ENCODE data around the gene XK. TPM values are rescaled to one million over a fixed set of nuclear protein-coding genes. Genes with fewer than 3 reads are reported as not detected.

Gene XK
- total RNA-seq, 1 donor from 2014 or later = 0.25 TPM

GRCh38 chrX:37755025-37755424 is 69.4 kb downstream of the XK start:
- Mint-ChIP-seq H3K27me3 (ENCODE audit: low read depth, unreplicated experiment) (no peaks in the 10 kb centered on the region), H3K4me1 (ENCODE audit: low read depth, unreplicated experiment) (no peaks in the 10 kb centered on the region), H3K9me3 (ENCODE audit: unreplicated experiment) (no peaks in the 10 kb centered on the region), H3K36me3 (ENCODE audit: low read depth, unreplicated experiment) (no peaks in the 10 kb centered on the region), H3K27ac (ENCODE audit: unreplicated experiment) (no peak overlapping the region), H3K4me3 (ENCODE audit: unreplicated experiment) (no peak overlapping the region)
- FAIRE-seq = no peak
- no peak for DNase-seq (ENCODE audit: low read depth)
- no peaks in the 10 kb centered on the region for H3K79me2 ChIP-seq (ENCODE audit: insufficient read depth, low read length)
- H2AFZ ChIP-seq (ENCODE audit: low read depth, low read length) = no peak overlapping the region
- no peak overlapping the region for H3K9ac ChIP-seq (ENCODE audit: low read length)
- no peaks in the 10 kb centered on the region for H3K9me3 ChIP-seq (ENCODE audit: insufficient read depth, low read depth, low read length)
- H3K4me1 ChIP-seq (ENCODE audit: insufficient read depth, low read length) = no peaks in the 10 kb centered on the region
- H3K4me3 ChIP-seq (ENCODE audit: insufficient read depth, low read depth, low read length) = no peak overlapping the region
- no peaks in the 10 kb centered on the region for H3K36me3 ChIP-seq (ENCODE audit: insufficient read depth, low read length)
- H4K20me1 ChIP-seq (ENCODE audit: insufficient read depth, low read length) = no peaks in the 10 kb centered on the region
- H3K4me2 ChIP-seq (ENCODE audit: low read length) = no peak overlapping the region
- no peak for TF ChIP-seq CTCF (IDR thresholded peaks at IDR 0.05; ENCODE audit: insufficient read depth, low read depth, low read length)
- no peak for TF ChIP-seq EZH2 (IDR thresholded peaks at IDR 0.05; ENCODE audit: insufficient read depth, low read length)
- no peaks in the 10 kb centered on the region for H3K27me3 ChIP-seq (ENCODE audit: insufficient read depth, low read length)
- no peak overlapping the region for H3K27ac ChIP-seq (ENCODE audit: low read depth, low read length)

GRCh38 chrX:37757082-37757481 is 71.5 kb downstream of the XK start:
- Mint-ChIP-seq H3K27me3 (ENCODE audit: low read depth, unreplicated experiment) (no peaks in the 10 kb centered on the region), H3K9me3 (ENCODE audit: unreplicated experiment) (no peaks in the 10 kb centered on the region), H3K27ac (ENCODE audit: unreplicated experiment) (no peak overlapping the region), H3K4me3 (ENCODE audit: unreplicated experiment) (no peak overlapping the region), H3K4me1 (ENCODE audit: low read depth, unreplicated experiment) (no peaks in the 10 kb centered on the region), H3K36me3 (ENCODE audit: low read depth, unreplicated experiment) (no peaks in the 10 kb centered on the region)
- no peak for FAIRE-seq
- Histone ChIP-seq H3K4me1 (ENCODE audit: insufficient read depth, low read length) (no peaks in the 10 kb centered on the region), H3K27me3 (ENCODE audit: insufficient read depth, low read length) (no peaks in the 10 kb centered on the region), H3K4me2 (ENCODE audit: low read length) (no peak overlapping the region), H3K4me3 (ENCODE audit: insufficient read depth, low read depth, low read length) (no peak overlapping the region), H3K9me3 (ENCODE audit: insufficient read depth, low read depth, low read length) (no peaks in the 10 kb centered on the region), H3K79me2 (ENCODE audit: insufficient read depth, low read length) (no peaks in the 10 kb centered on the region), H4K20me1 (ENCODE audit: insufficient read depth, low read length) (no peaks in the 10 kb centered on the region), H2AFZ (ENCODE audit: low read depth, low read length) (no peak overlapping the region), H3K36me3 (ENCODE audit: insufficient read depth, low read length) (no peaks in the 10 kb centered on the region), H3K27ac (ENCODE audit: low read depth, low read length) (no peak overlapping the region), H3K9ac (ENCODE audit: low read length) (no peak overlapping the region)
- TF ChIP-seq CTCF (IDR thresholded peaks at IDR 0.05; ENCODE audit: insufficient read depth, low read depth, low read length) = no peak
- TF ChIP-seq EZH2 (IDR thresholded peaks at IDR 0.05; ENCODE audit: insufficient read depth, low read length) = no peak
- no peak for DNase-seq (ENCODE audit: low read depth)

- H3K79me2 ChIP-seq (ENCODE audit: insufficient read depth, low read length) = no peaks in the 10 kb centered on the region
- no peaks in the 10 kb centered on the region for H3K4me1 ChIP-seq (ENCODE audit: insufficient read depth, low read length)
- H3K9me3 ChIP-seq (ENCODE audit: insufficient read depth, low read depth, low read length) = no peaks in the 10 kb centered on the region
- H3K27ac ChIP-seq (ENCODE audit: low read depth, low read length) = no peak overlapping the region
- Mint-ChIP-seq H3K27me3 (ENCODE audit: low read depth, unreplicated experiment) (no peaks in the 10 kb centered on the region), H3K4me3 (ENCODE audit: unreplicated experiment) (no peak overlapping the region), H3K27ac (ENCODE audit: unreplicated experiment) (no peak overlapping the region), H3K36me3 (ENCODE audit: low read depth, unreplicated experiment) (no peaks in the 10 kb centered on the region), H3K9me3 (ENCODE audit: unreplicated experiment) (no peaks in the 10 kb centered on the region), H3K4me1 (ENCODE audit: low read depth, unreplicated experiment) (no peaks in the 10 kb centered on the region)
- FAIRE-seq = peak; percentile 86
- H3K4me2 ChIP-seq (ENCODE audit: low read length) = no peak overlapping the region
- H3K27me3 ChIP-seq (ENCODE audit: insufficient read depth, low read length) = no peaks in the 10 kb centered on the region
- no peaks in the 10 kb centered on the region for H4K20me1 ChIP-seq (ENCODE audit: insufficient read depth, low read length)
- H2AFZ ChIP-seq (ENCODE audit: low read depth, low read length) = no peak overlapping the region
- TF ChIP-seq EZH2 (IDR thresholded peaks at IDR 0.05; ENCODE audit: insufficient read depth, low read length) = no peak
- TF ChIP-seq CTCF (IDR thresholded peaks at IDR 0.05; ENCODE audit: insufficient read depth, low read depth, low read length) = no peak
- no peak overlapping the region for H3K4me3 ChIP-seq (ENCODE audit: insufficient read depth, low read depth, low read length)
- H3K9ac ChIP-seq (ENCODE audit: low read length) = no peak overlapping the region
- no peak for DNase-seq (ENCODE audit: low read depth)
- no peaks in the 10 kb centered on the region for H3K36me3 ChIP-seq (ENCODE audit: insufficient read depth, low read length)
These were observed 73.8 kb downstream of the XK start for GRCh38 chrX:37759351-37759750.

Measured in astrocyte (in vitro differentiated cells and primary cell).